Hepatocyte (in vitro differentiated cells): ENCODE measurements around the gene MBNL1. TPM values are rescaled to one million over a fixed set of nuclear protein-coding genes. Genes with fewer than 3 reads are reported as not detected.

ENCODE experiments used
- DNase-seq: peaks from one replicate; pipeline ENCODE4 v3.0.0-alpha.2; 2016; ENCODE audit warnings: low spot score
- H2AFZ ChIP-seq: fragments of 200-600 bp; sonication (generic); 2 replicates; pipeline ENCODE4 v1.6.0; 2016; ENCODE audit warnings: antibody characterized with exemption, mild to moderate bottlenecking
- H3K27ac ChIP-seq: fragments of 200-600 bp; sonication (generic); 2 replicates; pipeline ENCODE4 v1.5.1; 2016; ENCODE audit warnings: mild to moderate bottlenecking
- H3K27me3 ChIP-seq: fragments of 200-600 bp; sonication (generic); 2 replicates; pipeline ENCODE4 v1.6.1; 2016
- H3K36me3 ChIP-seq: fragments of 200-600 bp; sonication (generic); replicated peaks from 2 replicates; pipeline ENCODE4 v1.5.1; 2016; ENCODE audit warnings: low read depth; ENCODE audit not compliant: insufficient read depth
- H3K4me1 ChIP-seq: fragments of 200-600 bp; sonication (generic); 2 replicates; pipeline ENCODE4 v1.5.1; 2016; ENCODE audit warnings: mild to moderate bottlenecking, moderate library complexity; ENCODE audit not compliant: insufficient read depth
- H3K4me2 ChIP-seq: fragments of 200-600 bp; sonication (generic); 2 replicates; pipeline ENCODE4 v1.6.0; 2016
- H3K4me3 ChIP-seq: fragments of 200-600 bp; sonication (generic); 2 replicates; pipeline ENCODE4 v1.5.1; 2016; ENCODE audit warnings: mild to moderate bottlenecking
- H3K79me2 ChIP-seq: fragments of 200-600 bp; sonication (generic); 2 replicates; pipeline ENCODE4 v1.6.0; 2017; ENCODE audit warnings: mild to moderate bottlenecking
- H3K9me2 ChIP-seq: fragments of 200-600 bp; sonication (generic); replicated peaks from 2 replicates; pipeline ENCODE4 v1.6.0; 2017; ENCODE audit warnings: mild to moderate bottlenecking; ENCODE audit not compliant: insufficient read depth
- H3K9me3 ChIP-seq: fragments of 200-600 bp; sonication (generic); 2 replicates; pipeline ENCODE4 v1.5.1; 2016; ENCODE audit warnings: low read depth, mild to moderate bottlenecking
- H4K20me1 ChIP-seq: fragments of 200-600 bp; sonication (generic); 2 replicates; pipeline ENCODE4 v1.6.0; 2016; ENCODE audit warnings: mild to moderate bottlenecking; ENCODE audit not compliant: insufficient read depth, poor library complexity, severe bottlenecking
- CTCF ChIP-seq: fragments of 200-600 bp; sonication (generic); IDR thresholded peaks from 2 replicates; pipeline ENCODE4 v1.5.1; 2016; ENCODE audit warnings: antibody characterized with exemption, mild to moderate bottlenecking; ENCODE audit not compliant: poor library complexity
- EZH2 ChIP-seq: fragments of 200-600 bp; sonication (generic); IDR thresholded peaks from 2 replicates; pipeline ENCODE4 v1.6.1; 2016; ENCODE audit warnings: antibody characterized with exemption, mild to moderate bottlenecking, borderline replicate concordance
- EZH2phosphoT487 ChIP-seq: fragments of 200-600 bp; sonication (generic); IDR thresholded peaks from one replicate; pipeline ENCODE4 v1.6.1; 2018; ENCODE audit warnings: antibody characterized with exemption, mild to moderate bottlenecking, low read depth, moderate library complexity; ENCODE audit not compliant: unreplicated experiment, severe bottlenecking
- WGBS: methylation state at CpG from one replicate; pipeline ENCODE4 v1.1.6; 2016; ENCODE audit warnings: low lambda C conversion rate; ENCODE audit errors: missing lambda C conversion rate; 5-methylcytosine and 5-hydroxymethylcytosine counted together
- polyA plus RNA-seq: library from polyadenylated mRNA; unstranded; fragments of >200 nt; fragmentation: Nextera tagmentation; extraction: Ambion mirVana; gene quantifications from 2 replicates; pipeline ENCODE4 v1.2.1, GENCODE V29; 2016
- total RNA-seq: library from RNA; depleted of rRNA; stranded (reverse); fragments of >200 nt; gene quantifications from 2 replicates; pipeline ENCODE4 v1.2.3, GENCODE V29; 2014

The MBNL1 gene
- total and polyA plus RNA-seq, 2 experiments from 2014 or later: 20.5 to 104 TPM

DNA sequence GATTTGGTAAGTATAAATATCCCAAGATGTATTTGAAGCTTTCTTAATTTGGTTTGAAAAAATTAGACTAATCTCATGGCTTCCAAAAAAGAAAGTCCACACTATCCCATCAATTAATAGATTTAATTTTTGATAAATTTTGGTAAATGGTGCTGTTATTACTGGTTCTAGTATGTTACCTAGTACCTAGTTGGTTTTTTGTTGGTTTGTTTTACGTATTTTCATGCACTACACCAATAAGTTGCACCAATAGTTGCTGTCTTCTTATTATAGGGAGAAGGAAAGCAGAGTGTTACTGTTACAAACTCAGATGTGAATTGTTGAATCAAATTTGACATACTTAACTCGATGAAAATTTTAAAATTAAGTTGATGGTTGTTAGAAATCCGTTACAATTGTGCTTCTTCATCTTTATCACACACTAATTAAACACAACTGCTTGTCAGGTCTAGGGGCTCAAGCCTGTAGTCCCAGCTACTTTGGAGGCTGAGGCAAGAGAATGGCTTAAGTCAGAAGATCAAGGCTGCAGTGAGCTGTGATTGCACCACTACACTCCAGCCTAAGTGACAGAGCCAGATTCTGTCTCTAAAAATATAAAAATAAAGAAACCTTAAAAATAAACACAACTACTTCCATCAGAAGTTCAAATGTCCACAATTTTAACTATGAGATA lies 23.1 kb upstream of the MBNL1 start:
- H3K9me2 ChIP-seq: no peaks in the 10 kb centered on the region
- H2AFZ ChIP-seq: no peak overlapping the region
- no peaks in the 10 kb centered on the region for H3K4me1 ChIP-seq
- no peak overlapping the region for H3K4me3 ChIP-seq
- no peaks in the 10 kb centered on the region for H3K36me3 ChIP-seq
- H3K9me3 ChIP-seq: no peaks in the 10 kb centered on the region
- H3K4me2 ChIP-seq: no peak overlapping the region
- H4K20me1 ChIP-seq: no peaks in the 10 kb centered on the region
- no peak for TF ChIP-seq EZH2phosphoT487
- TF ChIP-seq EZH2: no peak
- no peak for TF ChIP-seq CTCF
- H3K27me3 ChIP-seq: no peaks in the 10 kb centered on the region
- DNase-seq: no peak
- no peak overlapping the region for H3K27ac ChIP-seq
- WGBS: 87% methylated on average over 3 of the region's 3 CpGs
- no peaks in the 10 kb centered on the region for H3K79me2 ChIP-seq

DNA sequence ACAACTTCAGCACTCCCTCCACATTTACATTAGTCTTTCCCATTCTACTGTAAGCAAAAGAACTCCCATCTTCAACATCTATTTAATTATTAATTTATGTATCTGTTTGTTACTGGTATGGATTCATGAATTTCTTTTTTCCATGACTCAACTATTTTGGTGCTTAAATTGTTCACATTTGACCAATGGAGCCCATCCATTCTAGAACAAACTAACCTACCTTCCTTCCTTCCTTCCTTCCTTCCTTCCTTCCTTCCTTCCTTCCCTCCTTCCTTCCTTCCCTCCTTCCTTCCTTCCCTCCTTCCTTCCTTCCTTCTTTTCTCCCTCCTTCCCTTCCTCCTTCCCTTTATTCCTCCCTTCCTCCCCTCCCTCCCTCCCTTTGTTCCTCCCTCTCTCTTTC lies 16.8 kb upstream of the MBNL1 start:
- Histone ChIP-seq H2AFZ (no peak overlapping the region), H3K9me3 (no peaks in the 10 kb centered on the region), H3K36me3 (no peaks in the 10 kb centered on the region), H4K20me1 (no peaks in the 10 kb centered on the region), H3K4me1 (no peaks in the 10 kb centered on the region), H3K27ac (no peak overlapping the region), H3K79me2 (no peaks in the 10 kb centered on the region), H3K4me3 (no peak overlapping the region), H3K4me2 (no peak overlapping the region), H3K9me2 (no peaks in the 10 kb centered on the region), H3K27me3 (no peaks in the 10 kb centered on the region)
- TF ChIP-seq CTCF: no peak
- no peak for TF ChIP-seq EZH2
- no peak for TF ChIP-seq EZH2phosphoT487
- no peak for DNase-seq

- Histone ChIP-seq H3K27ac (no peak overlapping the region), H3K4me1 (peaks cover under 1% of the 10 kb centered on the region), H3K36me3 (no peaks in the 10 kb centered on the region), H3K4me3 (no peak overlapping the region), H3K27me3 (no peaks in the 10 kb centered on the region), H2AFZ (no peak overlapping the region), H3K9me3 (no peaks in the 10 kb centered on the region), H4K20me1 (no peaks in the 10 kb centered on the region), H3K79me2 (no peaks in the 10 kb centered on the region), H3K9me2 (no peaks in the 10 kb centered on the region), H3K4me2 (no peak overlapping the region)
- WGBS: 95% methylated on average over 3 of the region's 3 CpGs
- TF ChIP-seq CTCF (no peak), EZH2phosphoT487 (no peak), EZH2 (no peak)
- DNase-seq: no peak
Measured at GRCh38 chr3:152252755-152253154, 16.0 kb upstream of the MBNL1 start.

- no peaks in the 10 kb centered on the region for H3K27me3 ChIP-seq
- no peak overlapping the region for H3K27ac ChIP-seq
- H3K4me1 ChIP-seq: peaks cover 6% of the 10 kb centered on the region
- no peak for DNase-seq
- WGBS: 92% methylated on average over 1 of the region's 1 CpG
- H2AFZ ChIP-seq: no peak overlapping the region
- TF ChIP-seq CTCF (no peak), EZH2phosphoT487 (no peak), EZH2 (no peak)
- no peak overlapping the region for H3K4me2 ChIP-seq
- no peaks in the 10 kb centered on the region for H3K36me3 ChIP-seq
- H3K79me2 ChIP-seq: no peaks in the 10 kb centered on the region
- no peaks in the 10 kb centered on the region for H3K9me3 ChIP-seq
- H3K4me3 ChIP-seq: no peak overlapping the region
- H4K20me1 ChIP-seq: no peaks in the 10 kb centered on the region
- no peaks in the 10 kb centered on the region for H3K9me2 ChIP-seq
Measured at GRCh38 chr3:152253514-152253913, 15.2 kb upstream of the MBNL1 start.
